Osteoblast (primary cell): ENCODE measurements around the gene NRIP1. TPM values are rescaled to one million over a fixed set of nuclear protein-coding genes. Genes with fewer than 3 reads are reported as not detected.

Experiments
- DNase-seq: peaks from one replicate; pipeline ENCODE4 v3.0.0; 2011; ENCODE audit warnings: low spot score, mixed read lengths; ENCODE audit not compliant: insufficient read length; ENCODE audit errors: missing footprints
- H2AFZ ChIP-seq: 2 replicates; pipeline ENCODE4 v1.6.0; 2011; ENCODE audit warnings: mild to moderate bottlenecking, low read length
- H3K27ac ChIP-seq: 2 replicates; pipeline ENCODE4 v1.5.1; 2011; ENCODE audit warnings: mild to moderate bottlenecking, low read depth, low read length, moderate library complexity
- H3K27me3 ChIP-seq: 2 replicates; pipeline ENCODE4 v1.6.0; 2012; ENCODE audit warnings: mild to moderate bottlenecking, control low read depth, inconsistent platforms, low read length, moderate library complexity; ENCODE audit not compliant: insufficient read depth
- H3K36me3 ChIP-seq: 2 replicates; pipeline ENCODE4 v1.5.1; 2011; ENCODE audit warnings: mild to moderate bottlenecking, low read length, control low read depth, moderate library complexity; ENCODE audit not compliant: insufficient read depth
- H3K4me1 ChIP-seq: 2 replicates; pipeline ENCODE4 v1.5.1; 2011; ENCODE audit warnings: mild to moderate bottlenecking, low read length, control low read depth, moderate library complexity; ENCODE audit not compliant: insufficient read depth
- H3K4me2 ChIP-seq: 2 replicates; pipeline ENCODE4 v1.6.0; 2011; ENCODE audit warnings: mild to moderate bottlenecking, low read length; ENCODE audit not compliant: insufficient read depth
- H3K4me3 ChIP-seq: fragments of 200-600 bp; sonication (generic); 3 replicates; pipeline ENCODE4 v1.5.1; 2012; ENCODE audit warnings: mild to moderate bottlenecking, low read length, inconsistent platforms; ENCODE audit not compliant: insufficient read depth
- H3K79me2 ChIP-seq: 2 replicates; pipeline ENCODE4 v1.6.0; 2012; ENCODE audit warnings: mild to moderate bottlenecking, low read length, control low read depth, inconsistent platforms; ENCODE audit not compliant: insufficient read depth
- H3K9me3 ChIP-seq: 2 replicates; pipeline ENCODE4 v1.5.1; 2011; ENCODE audit warnings: low read depth, low read length, control low read depth
- H4K20me1 ChIP-seq: 2 replicates; pipeline ENCODE4 v1.6.0; 2012; ENCODE audit warnings: mild to moderate bottlenecking, low read length, control low read depth; ENCODE audit not compliant: insufficient read depth
- total RNA-seq: library from RNA; depleted of rRNA; stranded (reverse); fragments of >200 nt; gene quantifications from 2 replicates; pipeline ENCODE4 v1.2.3, GENCODE V29; 2012
- TF ChIP-seq, protein P1 (sequence below): IDR thresholded peaks from 2 replicates; pipeline ENCODE4 v1.5.1; 2011; ENCODE audit warnings: mild to moderate bottlenecking, low read depth, low read length, moderate library complexity; ENCODE audit errors: extremely low read depth

Gene NRIP1
- total RNA-seq, 1 donor, result 32.6 TPM

DNA sequence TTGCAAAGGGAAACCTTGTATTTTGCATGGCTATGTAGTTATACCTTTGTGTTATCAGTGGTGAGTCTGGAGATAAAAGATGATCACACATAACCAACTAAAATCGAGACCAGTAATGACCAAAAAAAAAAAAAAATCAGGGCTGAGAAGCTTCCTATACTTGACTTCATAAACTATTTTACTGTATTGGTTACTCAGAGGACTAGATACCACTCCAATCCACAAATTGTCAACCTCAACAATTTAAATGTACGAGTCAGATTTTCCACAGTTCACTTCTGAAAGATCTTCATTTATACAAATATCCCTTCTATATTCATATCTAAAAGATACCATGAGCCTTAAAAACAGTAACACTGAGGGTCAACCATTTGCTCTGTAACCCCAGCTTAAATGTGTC is 71.7 kb downstream of the NRIP1 start:
- H3K27ac ChIP-seq, result no peak overlapping the region
- no peak for DNase-seq
- peaks cover 29% of the 10 kb centered on the region for H3K4me1 ChIP-seq
- H3K36me3 ChIP-seq, result peaks cover 19% of the 10 kb centered on the region
- H3K9me3 ChIP-seq, result no peaks in the 10 kb centered on the region
- peaks cover 85% of the 10 kb centered on the region for H3K79me2 ChIP-seq
- H2AFZ ChIP-seq, result no peak overlapping the region
- no peak overlapping the region for H3K4me2 ChIP-seq
- TF ChIP-seq, protein P1, sequence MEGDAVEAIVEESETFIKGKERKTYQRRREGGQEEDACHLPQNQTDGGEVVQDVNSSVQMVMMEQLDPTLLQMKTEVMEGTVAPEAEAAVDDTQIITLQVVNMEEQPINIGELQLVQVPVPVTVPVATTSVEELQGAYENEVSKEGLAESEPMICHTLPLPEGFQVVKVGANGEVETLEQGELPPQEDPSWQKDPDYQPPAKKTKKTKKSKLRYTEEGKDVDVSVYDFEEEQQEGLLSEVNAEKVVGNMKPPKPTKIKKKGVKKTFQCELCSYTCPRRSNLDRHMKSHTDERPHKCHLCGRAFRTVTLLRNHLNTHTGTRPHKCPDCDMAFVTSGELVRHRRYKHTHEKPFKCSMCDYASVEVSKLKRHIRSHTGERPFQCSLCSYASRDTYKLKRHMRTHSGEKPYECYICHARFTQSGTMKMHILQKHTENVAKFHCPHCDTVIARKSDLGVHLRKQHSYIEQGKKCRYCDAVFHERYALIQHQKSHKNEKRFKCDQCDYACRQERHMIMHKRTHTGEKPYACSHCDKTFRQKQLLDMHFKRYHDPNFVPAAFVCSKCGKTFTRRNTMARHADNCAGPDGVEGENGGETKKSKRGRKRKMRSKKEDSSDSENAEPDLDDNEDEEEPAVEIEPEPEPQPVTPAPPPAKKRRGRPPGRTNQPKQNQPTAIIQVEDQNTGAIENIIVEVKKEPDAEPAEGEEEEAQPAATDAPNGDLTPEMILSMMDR, result no peak
- H3K4me3 ChIP-seq, result no peak overlapping the region
- no peaks in the 10 kb centered on the region for H3K27me3 ChIP-seq
- H4K20me1 ChIP-seq, result peaks cover 5% of the 10 kb centered on the region

GRCh38 chr21:14991957-14992356 is 72.8 kb downstream of the NRIP1 start:
- Histone ChIP-seq H4K20me1 (peaks cover 5% of the 10 kb centered on the region), H3K4me2 (no peak overlapping the region), H3K4me1 (peaks cover 29% of the 10 kb centered on the region), H2AFZ (no peak overlapping the region), H3K9me3 (no peaks in the 10 kb centered on the region), H3K27me3 (no peaks in the 10 kb centered on the region), H3K79me2 (peaks cover 85% of the 10 kb centered on the region), H3K27ac (no peak overlapping the region), H3K36me3 (peaks cover 21% of the 10 kb centered on the region), H3K4me3 (no peak overlapping the region)
- TF ChIP-seq, protein P1, result no peak
- no peak for DNase-seq

GRCh38 chr21:14989359-14989758 is 75.4 kb downstream of the NRIP1 start:
- Histone ChIP-seq H3K4me2 (no peak overlapping the region), H3K9me3 (no peaks in the 10 kb centered on the region), H3K4me1 (peaks cover 16% of the 10 kb centered on the region), H2AFZ (no peak overlapping the region), H3K4me3 (no peak overlapping the region), H4K20me1 (peaks cover 5% of the 10 kb centered on the region), H3K27ac (no peak overlapping the region), H3K79me2 (peaks cover 84% of the 10 kb centered on the region), H3K36me3 (peaks cover 23% of the 10 kb centered on the region), H3K27me3 (no peaks in the 10 kb centered on the region)
- TF ChIP-seq, protein P1, result no peak
- no peak for DNase-seq

GRCh38 chr21:14988760-14989159 is 76.0 kb downstream of the NRIP1 start:
- Histone ChIP-seq H3K4me1 (peaks cover 16% of the 10 kb centered on the region), H3K9me3 (no peaks in the 10 kb centered on the region), H3K79me2 (peaks cover 86% of the 10 kb centered on the region), H3K27me3 (no peaks in the 10 kb centered on the region), H3K4me3 (no peak overlapping the region), H3K36me3 (peaks cover 25% of the 10 kb centered on the region), H3K27ac (no peak overlapping the region), H3K4me2 (no peak overlapping the region), H4K20me1 (peaks cover 5% of the 10 kb centered on the region), H2AFZ (no peak overlapping the region)
- TF ChIP-seq, protein P1, result no peak
- DNase-seq, result no peak
